Prostate gland (tissue), 2 donors: ENCODE results near the gene TFRC. TPM values are rescaled to one million over a fixed set of nuclear protein-coding genes. Genes with fewer than 3 reads are reported as not detected.
"Not testable (repeated sequence)": the region's sequence is repeated elsewhere in the genome, so short reads cannot be mapped to it uniquely, and the experiment has no call there.

Experiments
- DNase-seq: peaks from one replicate; pipeline ENCODE4 v3.0.0-alpha.2; 2019; ENCODE audit warnings: low spot score
- H3K27ac ChIP-seq, 2 donors: fragments of 200-600 bp; sonication (generic); 2 replicates each; pipeline ENCODE4 v1.5.1; 2017 to 2019
- H3K27me3 ChIP-seq: fragments of 200-600 bp; sonication (generic); replicated peaks from 2 replicates; pipeline ENCODE4 v1.5.1; 2019; ENCODE audit not compliant: insufficient read depth
- H3K36me3 ChIP-seq, 2 donors: fragments of 200-600 bp; sonication (generic); 1 replicate in 1 of 2; 2 replicates in 1 of 2; pipeline versions ENCODE4 v1.5.1 to v1.8.1; 2017 to 2019
- H3K4me1 ChIP-seq: fragments of 200-600 bp; sonication (generic); replicated peaks from 2 replicates; pipeline ENCODE4 v1.5.1; 2019
- H3K4me3 ChIP-seq, 2 donors: fragments of 200-600 bp; sonication (generic); 2 replicates each; pipeline ENCODE4 v1.5.1; 2017 to 2019
- H3K9me3 ChIP-seq: fragments of 200-600 bp; sonication (generic); 2 replicates; pipeline ENCODE4 v1.5.1; 2017
- POLR2A ChIP-seq: fragments of 450-650 bp; IDR thresholded peaks from one replicate; pipeline ENCODE4 v1.6.1; 2016; ENCODE audit warnings: antibody characterized with exemption, mild to moderate bottlenecking
- POLR2AphosphoS5 ChIP-seq: sonication (generic); formaldehyde crosslinking; IDR thresholded peaks from one replicate; pipeline ENCODE4 v1.6.1; 2017; ENCODE audit warnings: antibody characterized with exemption
- WGBS: methylation state at CpG from one replicate; pipeline ENCODE4 v1.1.5; 2018; 5-methylcytosine and 5-hydroxymethylcytosine counted together
- intact Hi-C: fragments of 100-400 bp; cut with DNase I; formaldehyde crosslinking; loops from one replicate; pipeline ENCODE4 v1.14.2; 2022
- small RNA-seq, 2 donors: library from RNA; depleted of rRNA; stranded (forward); fragments of <200 nt; gene quantifications; one replicate each; pipeline ENCODE3, GENCODE V24; 2016
- total RNA-seq, 2 donors: library from RNA; depleted of rRNA; stranded (reverse); fragments of >200 nt; gene quantifications; one replicate each; pipeline ENCODE4 v1.1.0, GENCODE V29; 2016
- TF ChIP-seq, protein P1 (sequence below), 4 experiments: fragments of 200-600 bp in 2 of 4; fragments of 450-650 bp in 2 of 4; sonication (generic) in 2 of 4; IDR thresholded peaks; 1 replicate in 3 of 4; 2 replicates in 1 of 4; pipeline ENCODE4 v1.5.1; 2016 to 2019; ENCODE audit warnings: antibody characterized with exemption in 4 of 4, mild to moderate bottlenecking in 2 of 4, moderate library complexity in 2 of 4

The TFRC gene
- total RNA-seq, 2 donors from 2014 or later, result 33.8 to 68.1 TPM

- intact Hi-C loops, result no loop called here
- no peak overlapping the region for H3K27ac ChIP-seq
- no peak for TF ChIP-seq POLR2AphosphoS5
- TF ChIP-seq POLR2A, result no peak
- TF ChIP-seq, protein P1, sequence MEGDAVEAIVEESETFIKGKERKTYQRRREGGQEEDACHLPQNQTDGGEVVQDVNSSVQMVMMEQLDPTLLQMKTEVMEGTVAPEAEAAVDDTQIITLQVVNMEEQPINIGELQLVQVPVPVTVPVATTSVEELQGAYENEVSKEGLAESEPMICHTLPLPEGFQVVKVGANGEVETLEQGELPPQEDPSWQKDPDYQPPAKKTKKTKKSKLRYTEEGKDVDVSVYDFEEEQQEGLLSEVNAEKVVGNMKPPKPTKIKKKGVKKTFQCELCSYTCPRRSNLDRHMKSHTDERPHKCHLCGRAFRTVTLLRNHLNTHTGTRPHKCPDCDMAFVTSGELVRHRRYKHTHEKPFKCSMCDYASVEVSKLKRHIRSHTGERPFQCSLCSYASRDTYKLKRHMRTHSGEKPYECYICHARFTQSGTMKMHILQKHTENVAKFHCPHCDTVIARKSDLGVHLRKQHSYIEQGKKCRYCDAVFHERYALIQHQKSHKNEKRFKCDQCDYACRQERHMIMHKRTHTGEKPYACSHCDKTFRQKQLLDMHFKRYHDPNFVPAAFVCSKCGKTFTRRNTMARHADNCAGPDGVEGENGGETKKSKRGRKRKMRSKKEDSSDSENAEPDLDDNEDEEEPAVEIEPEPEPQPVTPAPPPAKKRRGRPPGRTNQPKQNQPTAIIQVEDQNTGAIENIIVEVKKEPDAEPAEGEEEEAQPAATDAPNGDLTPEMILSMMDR (IDR thresholded peaks at IDR 0.05), result no peak
- H3K4me1 ChIP-seq, result no peaks in the 10 kb centered on the region
- DNase-seq, result no peak
- WGBS, result 93% methylated on average over 12 of the region's 12 CpGs
- H3K9me3 ChIP-seq, result no peaks in the 10 kb centered on the region
- no peak overlapping the region for H3K4me3 ChIP-seq
- no peaks in the 10 kb centered on the region for H3K36me3 ChIP-seq
- H3K27me3 ChIP-seq, result peaks cover 11% of the 10 kb centered on the region
Measured at GRCh38 chr3:196003611-196004010, 78.3 kb downstream of the TFRC start.

DNA sequence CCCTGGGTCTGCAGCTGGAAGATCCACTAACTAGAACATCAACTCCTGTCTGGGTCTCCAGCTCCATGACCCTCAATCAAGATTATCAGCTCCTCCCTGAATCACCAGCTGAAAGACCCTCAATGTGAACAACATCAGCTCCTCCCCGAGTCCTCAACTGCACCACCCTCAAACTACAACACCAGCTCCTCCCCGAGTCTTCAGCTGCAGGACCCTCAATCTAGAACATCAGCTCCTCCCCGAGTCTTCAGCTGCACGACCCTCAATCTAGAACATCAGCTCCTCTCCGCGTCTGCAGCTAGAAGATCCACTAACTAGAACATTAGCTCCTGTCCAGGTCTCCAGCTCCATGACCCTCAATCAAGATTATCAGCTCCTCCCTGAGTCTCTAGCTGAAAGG is 79.2 kb downstream of the TFRC start:
- H3K4me1 ChIP-seq, H3K9me3 ChIP-seq, H3K27me3 ChIP-seq, DNase-seq, intact Hi-C loops, H3K36me3 ChIP-seq, H3K4me3 ChIP-seq, H3K27ac ChIP-seq: not testable (repeated sequence)
- 90% methylated on average over 6 of the region's 6 CpGs for WGBS

GRCh38 chr3:196001240-196001639 is 80.7 kb downstream of the TFRC start:
- DNase-seq, H3K27me3 ChIP-seq, H3K4me1 ChIP-seq, H3K4me3 ChIP-seq, H3K27ac ChIP-seq, H3K9me3 ChIP-seq, intact Hi-C loops, H3K36me3 ChIP-seq: not testable (repeated sequence)
- WGBS, result 93% methylated on average over 7 of the region's 7 CpGs

DNA sequence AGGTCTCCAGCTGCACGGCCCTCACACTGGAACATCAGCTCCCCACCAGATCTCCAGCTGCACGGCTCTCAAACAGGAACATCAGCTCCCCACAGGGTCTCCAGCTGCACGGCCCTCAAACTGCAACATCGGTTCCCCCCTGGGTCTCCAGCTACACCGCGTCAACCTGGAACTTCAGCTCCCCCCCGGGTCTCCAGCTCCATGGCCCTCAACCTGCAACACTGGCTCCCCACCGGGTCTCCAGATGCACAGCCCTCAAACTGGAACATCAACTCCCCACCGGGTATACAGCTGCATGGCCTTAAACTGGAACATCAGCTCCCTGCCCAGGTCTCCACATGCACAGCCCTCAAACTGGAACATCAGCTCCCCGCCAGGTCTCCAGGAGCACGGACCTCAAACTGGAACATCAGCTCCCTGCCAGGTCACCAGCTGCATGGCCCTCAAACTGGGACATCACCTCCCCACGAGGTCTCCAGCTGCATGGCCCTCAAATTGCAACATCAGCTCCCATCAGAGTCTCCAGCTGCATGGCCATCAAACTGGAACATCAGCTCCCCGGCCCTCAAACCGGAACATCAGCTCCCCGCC is 81.4 kb downstream of the TFRC start:
- H3K4me3 ChIP-seq, H3K36me3 ChIP-seq, H3K9me3 ChIP-seq, intact Hi-C loops, DNase-seq, H3K27ac ChIP-seq, H3K4me1 ChIP-seq, H3K27me3 ChIP-seq: not testable (repeated sequence)
- 83% methylated on average over 11 of the region's 15 CpGs for WGBS

DNA sequence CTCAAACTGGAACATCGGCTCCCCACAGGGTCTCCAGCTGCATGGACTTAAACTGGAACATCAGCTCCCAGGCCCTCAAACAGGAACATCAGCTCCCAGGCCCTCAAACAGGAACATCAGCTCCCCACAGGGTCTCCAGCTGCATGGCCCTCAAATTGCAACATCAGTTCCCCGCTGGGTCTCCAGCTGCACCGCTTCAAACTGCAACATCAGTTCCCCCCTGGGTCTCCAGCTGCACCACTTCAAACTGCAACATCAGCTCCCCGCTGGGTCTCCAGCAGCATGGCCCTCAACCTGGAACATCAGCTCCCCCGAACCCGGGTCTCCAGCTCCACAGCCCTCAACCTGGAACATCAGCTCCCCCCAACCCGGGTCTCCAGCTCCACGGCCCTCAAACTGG is 82.0 kb downstream of the TFRC start:
- H3K9me3 ChIP-seq, result no peaks in the 10 kb centered on the region
- H3K4me1 ChIP-seq, result no peaks in the 10 kb centered on the region
- intact Hi-C loops, result no loop called here
- WGBS, result 80% methylated on average over 8 of the region's 8 CpGs
- no peaks in the 10 kb centered on the region for H3K36me3 ChIP-seq
- no peak for DNase-seq
- peaks cover 8% of the 10 kb centered on the region for H3K27me3 ChIP-seq
- no peak overlapping the region for H3K27ac ChIP-seq
- no peak overlapping the region for H3K4me3 ChIP-seq
- TF ChIP-seq POLR2AphosphoS5 (no peak), POLR2A (no peak)
- TF ChIP-seq, protein P1 (IDR thresholded peaks at IDR 0.05), result no peak

Small RNA genes within 50 kb of the gene (small RNA-seq; reads per million reads assigned to genes)
- gene RNU7-18P, result 0 reads per million in 2 donors

Other genes starting within 250 kb of the TFRC start
- 100 to 1,000 TPM in 1 of 2 donors, 10 to 100 TPM in 1; 34.9 to 100 TPM for gene TNK2, start 173.5 kb downstream of the TFRC start, total RNA-seq
- gene ZDHHC19, start 129.3 kb upstream of the TFRC start, total RNA-seq, result 1 to 10 TPM in 1 of 2 donors, not detected in 1; 3.9 TPM
- gene SLC51A, start 134.4 kb upstream of the TFRC start, total RNA-seq, result 10 to 100 TPM in 1 of 2 donors, under 1 TPM in 1; 0.55 to 32.1 TPM
- 10 to 100 TPM; 41.8 to 78.3 TPM for gene PCYT1A, start 205.6 kb upstream of the TFRC start, total RNA-seq
- 10 to 100 TPM in 1 of 2 donors, 1 to 10 TPM in 1; 6.5 to 15.3 TPM for gene DYNLT2B, start 236.2 kb upstream of the TFRC start, total RNA-seq